Measurements from ENCODE around the gene SYNGR4. TPM values are rescaled to one million over a fixed set of nuclear protein-coding genes. Genes with fewer than 3 reads are reported as not detected.
A peak's percentile ranks its signal among the peaks of the same experiment; 100 is the strongest.

SYNGR4 gene
- total RNA-seq, 1 donor from 2014 or later, result not detected

DNA sequence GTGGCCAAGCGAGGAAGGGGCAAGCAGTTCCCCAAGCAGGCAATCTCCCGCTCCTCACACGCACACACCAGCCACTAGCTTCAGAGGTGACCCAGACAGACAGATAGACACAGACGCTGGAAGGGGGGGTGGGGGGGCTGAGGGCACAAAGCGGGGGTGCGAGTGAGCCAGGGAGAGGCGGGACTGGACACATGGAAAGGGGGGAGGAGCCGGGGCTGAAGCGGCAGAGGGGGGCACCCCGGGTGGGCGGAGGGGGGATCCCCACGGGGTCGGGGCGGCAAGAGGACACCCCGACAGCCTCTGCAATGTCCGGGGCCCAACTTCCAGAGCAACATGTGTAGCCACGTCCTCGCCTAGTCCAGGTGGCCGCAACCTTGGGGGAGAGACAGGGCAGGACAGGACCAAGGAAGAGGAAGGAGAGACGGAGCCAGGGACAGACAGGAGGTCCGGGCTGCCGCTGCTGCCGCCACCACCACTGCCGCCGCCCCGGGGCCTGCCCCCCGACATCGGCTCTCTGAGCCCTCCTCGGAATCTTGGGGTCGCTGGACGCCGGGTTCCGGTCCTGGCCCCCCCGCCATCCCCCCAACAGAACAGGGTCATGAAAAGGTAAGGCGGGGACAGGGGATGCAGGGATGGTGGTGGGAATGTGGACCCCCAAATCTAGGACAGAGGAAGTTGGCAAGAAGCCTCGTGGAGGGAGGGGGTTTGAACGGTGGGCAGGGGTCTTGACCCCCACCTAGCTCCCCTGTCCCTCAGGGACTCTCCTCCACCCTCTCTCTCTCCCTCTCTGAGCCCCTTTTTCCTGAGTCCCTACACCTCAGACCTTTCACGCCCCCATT is 30.4 kb downstream of the SYNGR4 start:
- H3K27ac Mint-ChIP-seq (ENCODE audit: unreplicated experiment), result peak overlapping the region; percentile 19
- peaks cover 5% of the 10 kb centered on the region for H3K36me3 Mint-ChIP-seq (ENCODE audit: low read depth, unreplicated experiment)
- peaks cover 28% of the 10 kb centered on the region for H3K27me3 Mint-ChIP-seq (ENCODE audit: unreplicated experiment)
- TF ChIP-seq, protein P1, sequence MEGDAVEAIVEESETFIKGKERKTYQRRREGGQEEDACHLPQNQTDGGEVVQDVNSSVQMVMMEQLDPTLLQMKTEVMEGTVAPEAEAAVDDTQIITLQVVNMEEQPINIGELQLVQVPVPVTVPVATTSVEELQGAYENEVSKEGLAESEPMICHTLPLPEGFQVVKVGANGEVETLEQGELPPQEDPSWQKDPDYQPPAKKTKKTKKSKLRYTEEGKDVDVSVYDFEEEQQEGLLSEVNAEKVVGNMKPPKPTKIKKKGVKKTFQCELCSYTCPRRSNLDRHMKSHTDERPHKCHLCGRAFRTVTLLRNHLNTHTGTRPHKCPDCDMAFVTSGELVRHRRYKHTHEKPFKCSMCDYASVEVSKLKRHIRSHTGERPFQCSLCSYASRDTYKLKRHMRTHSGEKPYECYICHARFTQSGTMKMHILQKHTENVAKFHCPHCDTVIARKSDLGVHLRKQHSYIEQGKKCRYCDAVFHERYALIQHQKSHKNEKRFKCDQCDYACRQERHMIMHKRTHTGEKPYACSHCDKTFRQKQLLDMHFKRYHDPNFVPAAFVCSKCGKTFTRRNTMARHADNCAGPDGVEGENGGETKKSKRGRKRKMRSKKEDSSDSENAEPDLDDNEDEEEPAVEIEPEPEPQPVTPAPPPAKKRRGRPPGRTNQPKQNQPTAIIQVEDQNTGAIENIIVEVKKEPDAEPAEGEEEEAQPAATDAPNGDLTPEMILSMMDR (IDR thresholded peaks at IDR 0.05; ENCODE audit: unreplicated experiment), result no peak
- H3K4me1 Mint-ChIP-seq (ENCODE audit: unreplicated experiment), result peaks cover 27% of the 10 kb centered on the region
- H3K9me3 Mint-ChIP-seq (ENCODE audit: unreplicated experiment), result no peaks in the 10 kb centered on the region
- no peak for DNase-seq (ENCODE audit: low spot score)
- H3K4me3 Mint-ChIP-seq (ENCODE audit: unreplicated experiment), result peak overlapping the region; percentile 80

DNA sequence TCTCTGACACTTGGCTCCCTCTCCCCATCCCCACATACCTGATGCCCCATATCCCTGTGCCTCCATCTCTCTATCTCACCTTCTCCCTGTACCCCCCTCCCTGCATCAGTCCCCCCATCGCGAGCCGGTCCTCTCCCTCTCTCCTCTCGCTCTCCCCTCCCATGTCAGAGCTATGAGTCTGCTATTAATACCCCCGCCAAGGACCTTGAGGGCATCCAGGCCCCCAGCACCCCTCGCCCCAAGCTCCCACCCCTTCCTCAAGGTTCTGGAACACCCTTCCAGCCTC is 30.9 kb downstream of the SYNGR4 start:
- Mint-ChIP-seq H3K4me3 (ENCODE audit: unreplicated experiment) (peak overlapping the region; percentile 77), H3K4me1 (ENCODE audit: unreplicated experiment) (peaks cover 29% of the 10 kb centered on the region)
- DNase-seq (ENCODE audit: low spot score), result no peak

GRCh38 chr19:48395499-48395898 is 31.3 kb downstream of the SYNGR4 start:
- Mint-ChIP-seq H3K9me3 (ENCODE audit: unreplicated experiment) (no peaks in the 10 kb centered on the region), H3K4me1 (ENCODE audit: unreplicated experiment) (peaks cover 33% of the 10 kb centered on the region), H3K27ac (ENCODE audit: unreplicated experiment) (no peak overlapping the region), H3K36me3 (ENCODE audit: low read depth, unreplicated experiment) (peaks cover 3% of the 10 kb centered on the region), H3K4me3 (ENCODE audit: unreplicated experiment) (peak overlapping the region; percentile 65), H3K27me3 (ENCODE audit: unreplicated experiment) (peaks cover 33% of the 10 kb centered on the region)
- TF ChIP-seq, protein P1 (IDR thresholded peaks at IDR 0.05; ENCODE audit: unreplicated experiment), result no peak
- no peak for DNase-seq (ENCODE audit: low spot score)

More for the DNA sequence above, 30.9 kb downstream of the SYNGR4 start:
- Mint-ChIP-seq H3K36me3 (ENCODE audit: low read depth, unreplicated experiment) (peaks cover 6% of the 10 kb centered on the region), H3K27me3 (ENCODE audit: unreplicated experiment) (peaks cover 31% of the 10 kb centered on the region), H3K27ac (ENCODE audit: unreplicated experiment) (no peak overlapping the region), H3K9me3 (ENCODE audit: unreplicated experiment) (no peaks in the 10 kb centered on the region)
- TF ChIP-seq, protein P1 (IDR thresholded peaks at IDR 0.05; ENCODE audit: unreplicated experiment), result no peak

DNA sequence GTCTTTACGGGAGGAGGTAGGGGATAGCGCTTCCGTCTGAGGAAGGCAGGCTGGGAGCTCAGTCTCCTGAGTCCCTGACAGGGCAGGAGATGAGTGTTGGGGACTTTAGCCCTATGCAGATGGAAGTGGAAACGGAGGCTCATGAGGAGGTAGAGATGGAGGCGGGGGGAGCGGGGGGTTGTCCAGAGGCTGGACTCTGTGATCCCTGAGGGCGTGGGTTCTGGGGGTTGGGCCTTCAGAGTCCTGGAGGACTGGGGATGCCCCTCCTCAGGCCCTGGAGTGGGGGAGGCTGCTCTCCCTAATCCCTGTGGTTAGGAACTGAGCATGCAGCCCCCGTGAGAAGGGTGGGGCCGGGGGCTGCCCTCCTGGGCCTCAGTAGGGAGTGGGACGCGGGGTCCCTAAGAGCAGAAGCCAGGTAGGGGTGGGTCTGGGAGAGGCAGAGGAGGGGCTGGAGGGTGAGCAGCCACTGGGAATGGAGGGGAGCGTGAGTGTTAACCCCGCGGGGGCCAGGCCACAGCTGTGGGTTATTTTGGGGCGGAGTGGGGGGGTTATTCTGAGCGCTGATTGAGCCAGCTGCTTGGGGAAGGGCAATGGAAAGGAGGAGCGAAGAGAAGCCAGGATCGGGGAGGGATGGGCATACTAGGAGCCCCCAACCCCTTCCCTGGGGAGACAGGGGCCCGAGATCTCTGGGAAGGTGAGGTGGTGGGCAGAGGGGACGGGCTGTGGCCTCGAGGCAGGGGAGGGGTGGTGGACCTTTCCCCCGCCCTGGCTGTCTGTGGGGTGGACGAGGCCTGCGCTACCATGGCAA is 32.1 kb downstream of the SYNGR4 start:
- Mint-ChIP-seq H3K4me3 (ENCODE audit: unreplicated experiment) (peak overlapping the region; percentile 37), H3K27me3 (ENCODE audit: unreplicated experiment) (peaks cover 36% of the 10 kb centered on the region), H3K27ac (ENCODE audit: unreplicated experiment) (no peak overlapping the region), H3K9me3 (ENCODE audit: unreplicated experiment) (no peaks in the 10 kb centered on the region), H3K4me1 (ENCODE audit: unreplicated experiment) (peaks cover 38% of the 10 kb centered on the region), H3K36me3 (ENCODE audit: low read depth, unreplicated experiment) (peaks cover 3% of the 10 kb centered on the region)
- TF ChIP-seq, protein P1 (IDR thresholded peaks at IDR 0.05; ENCODE audit: unreplicated experiment), result no peak
- no peak for DNase-seq (ENCODE audit: low spot score)

DNA sequence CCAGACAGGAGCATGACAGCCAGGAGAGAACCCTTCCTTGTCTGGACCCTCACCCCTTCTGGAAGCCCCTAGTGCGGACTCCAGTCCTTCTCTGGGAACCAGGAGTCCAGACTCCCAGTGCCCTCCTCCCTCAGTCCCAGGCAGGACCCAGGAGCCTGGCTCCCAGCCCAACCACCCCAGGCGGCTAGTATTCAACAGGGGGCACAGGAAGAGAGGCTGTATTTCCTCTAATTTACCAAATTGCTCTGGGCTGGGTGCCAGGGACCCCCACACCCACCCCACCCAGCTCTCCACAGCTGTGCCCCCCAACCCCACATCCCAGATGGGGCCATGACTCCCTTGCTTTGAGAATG is 32.6 kb downstream of the SYNGR4 start:
- TF ChIP-seq, protein P1 (IDR thresholded peaks at IDR 0.05; ENCODE audit: unreplicated experiment), result no peak
- Mint-ChIP-seq H3K9me3 (ENCODE audit: unreplicated experiment) (no peaks in the 10 kb centered on the region), H3K27me3 (ENCODE audit: unreplicated experiment) (peaks cover 40% of the 10 kb centered on the region), H3K4me1 (ENCODE audit: unreplicated experiment) (peaks cover 44% of the 10 kb centered on the region), H3K27ac (ENCODE audit: unreplicated experiment) (no peak overlapping the region), H3K36me3 (ENCODE audit: low read depth, unreplicated experiment) (peaks cover 3% of the 10 kb centered on the region), H3K4me3 (ENCODE audit: unreplicated experiment) (no peak overlapping the region)
- DNase-seq (ENCODE audit: low spot score), result no peak

Data from endothelial cell (in vitro differentiated cells).